KOPT-K1 (cell line): Measurements from ENCODE around the gene TBC1D23.

Source experiments
- H3K27ac ChIP-seq: fragments of 200-600 bp; sonication (generic); 2 replicates; pipeline ENCODE4 v1.5.1; 2016; ENCODE audit warnings: antibody characterized with exemption, mild to moderate bottlenecking, low read depth, low read length; ENCODE audit not compliant: poor library complexity, severe bottlenecking
- H3K36me3 ChIP-seq: fragments of 200-600 bp; sonication (generic); 2 replicates; pipeline ENCODE4 v1.5.1; 2017; ENCODE audit warnings: antibody characterized with exemption, mild to moderate bottlenecking, low read length, moderate library complexity; ENCODE audit not compliant: insufficient read depth
- H3K9me3 ChIP-seq: fragments of 200-600 bp; sonication (generic); 2 replicates; pipeline ENCODE4 v1.5.1; 2017; ENCODE audit warnings: antibody characterized with exemption, low read length, mild to moderate bottlenecking; ENCODE audit not compliant: insufficient read depth, poor library complexity, severe bottlenecking

Gene TBC1D23

GRCh38 chr3:100370756-100371155 is 110.0 kb downstream of the TBC1D23 start:
- H3K27ac ChIP-seq, result no peak overlapping the region
- peaks cover 99% of the 10 kb centered on the region for H3K36me3 ChIP-seq
- no peaks in the 10 kb centered on the region for H3K9me3 ChIP-seq

- Histone ChIP-seq H3K9me3 (no peaks in the 10 kb centered on the region), H3K27ac (no peak overlapping the region), H3K36me3 (peaks cover 97% of the 10 kb centered on the region)
Measured at GRCh38 chr3:100374521-100374920, 113.7 kb downstream of the TBC1D23 start.
